WERI-Rb-1 (cell line): ENCODE data around the gene IGFBP5.

Experiments
- DNase-seq: peaks from one replicate; pipeline ENCODE4 v3.0.0-alpha.2; 2020
- H3K27ac ChIP-seq: fragments of 250-450 bp; sonication (Bioruptor Pico); 2 replicates; pipeline ENCODE4 v1.5.1; 2020; ENCODE audit warnings: mild to moderate bottlenecking, moderate library complexity
- H3K27me3 ChIP-seq: fragments of 250-450 bp; sonication (Bioruptor Pico); 2 replicates; pipeline ENCODE4 v1.5.1; 2021; ENCODE audit warnings: mild to moderate bottlenecking, low read depth, moderate library complexity; ENCODE audit not compliant: insufficient read depth, severe bottlenecking
- H3K36me3 ChIP-seq: fragments of 250-450 bp; sonication (Bioruptor Pico); 2 replicates; pipeline ENCODE4 v1.5.1; 2020; ENCODE audit warnings: mild to moderate bottlenecking, moderate library complexity
- H3K4me3 ChIP-seq: 2 replicates; pipeline ENCODE4 v1.5.1; 2011; ENCODE audit warnings: low read depth, mild to moderate bottlenecking, control low read depth, low read length
- H3K9me3 ChIP-seq: fragments of 250-450 bp; sonication (Bioruptor Pico); 2 replicates; pipeline ENCODE4 v1.5.1; 2021; ENCODE audit warnings: mild to moderate bottlenecking, moderate library complexity; ENCODE audit not compliant: severe bottlenecking
- CTCF ChIP-seq: IDR thresholded peaks from 2 replicates; pipeline ENCODE4 v1.5.1; 2011; ENCODE audit warnings: low read depth, mild to moderate bottlenecking, control low read depth, inconsistent platforms, low read length

The IGFBP5 gene

GRCh38 chr2:216696321-216696720 is 972 bp upstream of the IGFBP5 start:
- Histone ChIP-seq H3K4me3 (no peak overlapping the region), H3K9me3 (no peaks in the 10 kb centered on the region), H3K36me3 (no peaks in the 10 kb centered on the region), H3K27ac (no peak overlapping the region), H3K27me3 (no peaks in the 10 kb centered on the region)
- TF ChIP-seq CTCF, result no peak
- DNase-seq, result no peak

GRCh38 chr2:216694826-216695217 is 527 bp downstream of the IGFBP5 start:
- TF ChIP-seq CTCF, result no peak
- no peaks in the 10 kb centered on the region for H3K36me3 ChIP-seq
- DNase-seq, result no peak
- no peaks in the 10 kb centered on the region for H3K9me3 ChIP-seq
- no peaks in the 10 kb centered on the region for H3K27me3 ChIP-seq
- peak overlapping the region; percentile 92 for H3K4me3 ChIP-seq
- H3K27ac ChIP-seq, result no peak overlapping the region

GRCh38 chr2:216694082-216694825 is 1.1 kb downstream of the IGFBP5 start:
- Histone ChIP-seq H3K9me3 (no peaks in the 10 kb centered on the region), H3K36me3 (no peaks in the 10 kb centered on the region), H3K4me3 (peak overlapping the region; percentile 92), H3K27me3 (no peaks in the 10 kb centered on the region), H3K27ac (peak overlapping the region; percentile 52)
- 0 out of 2 replicates have a peak, but pooled peaks have one; percentile 11 for TF ChIP-seq CTCF
- peak; percentile 75 for DNase-seq

GRCh38 chr2:216693414-216694080 is 1.8 kb downstream of the IGFBP5 start:
- H3K27me3 ChIP-seq, result no peaks in the 10 kb centered on the region
- H3K4me3 ChIP-seq, result peak overlapping the region; percentile 92
- no peak for TF ChIP-seq CTCF
- no peaks in the 10 kb centered on the region for H3K36me3 ChIP-seq
- H3K27ac ChIP-seq, result peak overlapping the region; percentile 52
- no peak for DNase-seq
- no peaks in the 10 kb centered on the region for H3K9me3 ChIP-seq

GRCh38 chr2:216692636-216693413 is 2.5 kb downstream of the IGFBP5 start:
- no peaks in the 10 kb centered on the region for H3K27me3 ChIP-seq
- peak; percentile 91 for DNase-seq
- TF ChIP-seq CTCF, result no peak

More at GRCh38 chr2:216692636-216693413, 2.5 kb downstream of the IGFBP5 start:
- Histone ChIP-seq H3K36me3 (no peaks in the 10 kb centered on the region), H3K9me3 (no peaks in the 10 kb centered on the region), H3K27ac (peak overlapping the region; percentile 61), H3K4me3 (peak overlapping the region; percentile 92)
